GM19351 (cell line): ENCODE data around the gene GTF3C2.

Experiments
- ATAC-seq: cut with Tn5 transposase; IDR thresholded peaks from one replicate; pipeline ENCODE4 v1.9.1; 2021; ENCODE audit warnings: mild to moderate bottlenecking, moderate library complexity; ENCODE audit not compliant: unreplicated experiment

GTF3C2 gene

GRCh38 chr2:27356382-27357181, at the start of gene GTF3C2:
Gene GTF3C2 (minus strand): TSS chr2:27356764. CDS start chr2:27343554, 13,210 bp downstream.
- peak; percentile 83 for ATAC-seq

GRCh38 chr2:27400348-27401135, 44.0 kb upstream of the GTF3C2 start:
- no peak for ATAC-seq

- no peak for ATAC-seq
Observed at GRCh38 chr2:27398962-27399361, 42.4 kb upstream of the GTF3C2 start.

GRCh38 chr2:27393225-27393624, 36.7 kb upstream of the GTF3C2 start:
- ATAC-seq, result no peak

- no peak for ATAC-seq
Observed at GRCh38 chr2:27390822-27391679, 34.5 kb upstream of the GTF3C2 start.

- ATAC-seq, result no peak
Observed at GRCh38 chr2:27381577-27382181, 25.1 kb upstream of the GTF3C2 start.

GRCh38 chr2:27380626-27381545, 24.3 kb upstream of the GTF3C2 start, which contains the start of gene ZNF513:
Gene ZNF513 (minus strand): TSS chr2:27380734. CDS start chr2:27380526, 208 bp downstream.
- ATAC-seq, result peak; percentile 87

- peak; percentile 40 for ATAC-seq
Observed at GRCh38 chr2:27379836-27380625, 23.5 kb upstream of the GTF3C2 start.

- ATAC-seq, result no peak
Observed at GRCh38 chr2:27379383-27379835, 22.8 kb upstream of the GTF3C2 start.

GRCh38 chr2:27378809-27379290, 22.3 kb upstream of the GTF3C2 start:
- no peak for ATAC-seq

GRCh38 chr2:27378096-27378808, 21.7 kb upstream of the GTF3C2 start:
- no peak for ATAC-seq

GRCh38 chr2:27377618-27378095, 21.1 kb upstream of the GTF3C2 start:
- no peak for ATAC-seq

GRCh38 chr2:27376866-27377617, 20.5 kb upstream of the GTF3C2 start:
- ATAC-seq, result no peak

GRCh38 chr2:27376151-27376865, 19.7 kb upstream of the GTF3C2 start:
- ATAC-seq, result no peak

- ATAC-seq, result no peak
Observed at GRCh38 chr2:27375513-27376099, 19.0 kb upstream of the GTF3C2 start.

- no peak for ATAC-seq
Observed at GRCh38 chr2:27373567-27373966, 17.0 kb upstream of the GTF3C2 start.
